NCI-H1105 (cell line): Measurements from ENCODE around the gene TMTC2.

Source experiments
- DNase-seq: peaks from one replicate; lab custom pipeline; 2025; lab: John Stamatoyannopoulos, UW

Gene TMTC2

GRCh38 chr12:82682851-82683261 is 3.9 kb upstream of the TMTC2 start:
- no peak for DNase-seq

- peak; percentile 96 for DNase-seq
Measured at GRCh38 chr12:82685790-82686167, 927 bp upstream of the TMTC2 start.

- DNase-seq: peak; percentile 76
Measured at GRCh38 chr12:82687021-82688011, 610 bp downstream of the TMTC2 start.

GRCh38 chr12:82688035-82688501 is 1.4 kb downstream of the TMTC2 start:
- no peak for DNase-seq

- no peak for DNase-seq
Measured at GRCh38 chr12:82688596-82688995, 1.9 kb downstream of the TMTC2 start.

GRCh38 chr12:82690006-82690405 is 3.3 kb downstream of the TMTC2 start:
- DNase-seq: no peak

GRCh38 chr12:82691513-82691912 is 4.8 kb downstream of the TMTC2 start:
- no peak for DNase-seq

GRCh38 chr12:82694276-82694675 is 7.6 kb downstream of the TMTC2 start:
- DNase-seq: no peak

GRCh38 chr12:82694970-82695369 is 8.3 kb downstream of the TMTC2 start:
- DNase-seq: no peak

- no peak for DNase-seq
Measured at GRCh38 chr12:82695531-82695930, 8.8 kb downstream of the TMTC2 start.

GRCh38 chr12:82696543-82696942 is 9.8 kb downstream of the TMTC2 start:
- DNase-seq: no peak

- peak; percentile 16 for DNase-seq
Measured at GRCh38 chr12:82698708-82699564, 12.2 kb downstream of the TMTC2 start.

GRCh38 chr12:82705774-82706173 is 19.1 kb downstream of the TMTC2 start:
- no peak for DNase-seq

- no peak for DNase-seq
Measured at GRCh38 chr12:82708061-82708879, 21.6 kb downstream of the TMTC2 start.

GRCh38 chr12:82709794-82710355 is 23.2 kb downstream of the TMTC2 start:
- no peak for DNase-seq

- no peak for DNase-seq
Measured at GRCh38 chr12:82710741-82711140, 24.0 kb downstream of the TMTC2 start.

GRCh38 chr12:82714427-82714826 is 27.7 kb downstream of the TMTC2 start:
- no peak for DNase-seq

GRCh38 chr12:82721726-82722125 is 35.0 kb downstream of the TMTC2 start:
- no peak for DNase-seq

- no peak for DNase-seq
Measured at GRCh38 chr12:82723093-82723492, 36.4 kb downstream of the TMTC2 start.

- DNase-seq: no peak
Measured at GRCh38 chr12:82723891-82724290, 37.2 kb downstream of the TMTC2 start.

- DNase-seq: no peak
Measured at GRCh38 chr12:82725741-82726140, 39.0 kb downstream of the TMTC2 start.
